22Rv1 (cell line): ENCODE data around the gene TRAPPC6A.

Source experiments
- ZFX ChIP-seq: fragments of 450-650 bp; IDR thresholded peaks from 2 replicates; pipeline ENCODE4 v1.6.1; 2017; ENCODE audit warnings: antibody characterized with exemption, borderline replicate concordance
- TF ChIP-seq, protein P1 (sequence below): fragments of 450-650 bp; IDR thresholded peaks from 2 replicates; pipeline ENCODE4 v1.5.1; 2017; ENCODE audit warnings: mild to moderate bottlenecking

DNA sequence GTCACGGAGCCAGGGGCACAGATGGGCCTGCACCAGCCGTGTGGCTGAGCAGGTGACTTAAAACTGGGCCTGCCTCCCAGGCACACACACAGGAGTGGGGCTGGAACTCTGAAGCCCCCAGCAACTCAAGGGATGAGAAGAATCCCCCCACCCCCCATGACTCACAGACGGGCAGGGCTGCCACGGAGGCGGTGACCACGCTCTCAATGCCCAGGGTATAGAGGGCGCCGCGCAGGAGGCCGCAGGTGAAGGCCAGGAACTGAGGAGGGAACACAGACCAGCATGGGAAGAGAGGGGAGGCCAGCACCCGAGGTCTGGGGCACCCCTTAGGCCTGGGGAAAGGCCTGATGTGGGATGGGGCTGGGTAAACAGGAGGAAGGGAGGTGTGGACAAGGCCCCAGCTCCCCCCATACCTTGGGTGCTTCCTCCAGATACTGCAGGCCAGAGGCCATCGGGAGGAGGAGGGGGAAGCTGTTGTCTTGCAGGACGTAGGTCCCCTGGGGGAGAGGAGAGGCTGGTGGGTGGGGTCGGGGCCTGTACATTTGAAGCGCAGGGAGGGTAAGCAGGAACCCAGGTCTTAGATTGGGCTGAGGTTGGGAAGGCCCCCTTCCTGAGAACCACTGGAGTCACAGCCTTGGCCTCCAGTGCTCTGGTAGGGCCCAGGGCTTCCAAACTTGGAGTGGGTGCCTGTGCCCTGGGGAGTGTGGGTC lies 14.1 kb downstream of the TRAPPC6A start:
- TF ChIP-seq, protein P1, sequence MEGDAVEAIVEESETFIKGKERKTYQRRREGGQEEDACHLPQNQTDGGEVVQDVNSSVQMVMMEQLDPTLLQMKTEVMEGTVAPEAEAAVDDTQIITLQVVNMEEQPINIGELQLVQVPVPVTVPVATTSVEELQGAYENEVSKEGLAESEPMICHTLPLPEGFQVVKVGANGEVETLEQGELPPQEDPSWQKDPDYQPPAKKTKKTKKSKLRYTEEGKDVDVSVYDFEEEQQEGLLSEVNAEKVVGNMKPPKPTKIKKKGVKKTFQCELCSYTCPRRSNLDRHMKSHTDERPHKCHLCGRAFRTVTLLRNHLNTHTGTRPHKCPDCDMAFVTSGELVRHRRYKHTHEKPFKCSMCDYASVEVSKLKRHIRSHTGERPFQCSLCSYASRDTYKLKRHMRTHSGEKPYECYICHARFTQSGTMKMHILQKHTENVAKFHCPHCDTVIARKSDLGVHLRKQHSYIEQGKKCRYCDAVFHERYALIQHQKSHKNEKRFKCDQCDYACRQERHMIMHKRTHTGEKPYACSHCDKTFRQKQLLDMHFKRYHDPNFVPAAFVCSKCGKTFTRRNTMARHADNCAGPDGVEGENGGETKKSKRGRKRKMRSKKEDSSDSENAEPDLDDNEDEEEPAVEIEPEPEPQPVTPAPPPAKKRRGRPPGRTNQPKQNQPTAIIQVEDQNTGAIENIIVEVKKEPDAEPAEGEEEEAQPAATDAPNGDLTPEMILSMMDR, result no peak
- TF ChIP-seq ZFX, result no peak
